H1 (cell line): ENCODE measurements around the gene KRT222.

Experiments
- POLR2A ChIP-seq, 2 experiments: IDR thresholded peaks; 1 replicate in 1 of 2; 2 replicates in 1 of 2; pipeline ENCODE4 v1.6.1; 2011; ENCODE audit warnings: low read depth in 2 of 2, low read length in 2 of 2, mild to moderate bottlenecking in 2 of 2; ENCODE audit errors: control extremely low read depth in 1 of 2
- POLR2AphosphoS5 ChIP-seq: IDR thresholded peaks from 2 replicates; pipeline ENCODE4 v1.6.1; 2011; ENCODE audit warnings: low read depth, low read length
- RXRA ChIP-seq: IDR thresholded peaks from 2 replicates; pipeline ENCODE4 v1.6.1; 2011; ENCODE audit warnings: low read depth, mild to moderate bottlenecking, low read length, moderate library complexity; ENCODE audit not compliant: insufficient read depth
- SP1 ChIP-seq: IDR thresholded peaks from 2 replicates; pipeline ENCODE4 v1.6.1; 2011; ENCODE audit warnings: low read depth, low read length
- TF ChIP-seq, protein P1 (sequence below), 3 experiments: IDR thresholded peaks; 1 replicate in 2 of 3; 2 replicates in 1 of 3; pipeline versions ENCODE4 v1.5.1 to v1.6.1; 2011; ENCODE audit warnings: low read length in 3 of 3, mild to moderate bottlenecking in 3 of 3, inconsistent platforms in 2 of 3, low read depth in 1 of 3, moderate library complexity in 1 of 3; ENCODE audit not compliant: insufficient read depth in 1 of 3; ENCODE audit errors: control extremely low read depth in 1 of 3

DNA sequence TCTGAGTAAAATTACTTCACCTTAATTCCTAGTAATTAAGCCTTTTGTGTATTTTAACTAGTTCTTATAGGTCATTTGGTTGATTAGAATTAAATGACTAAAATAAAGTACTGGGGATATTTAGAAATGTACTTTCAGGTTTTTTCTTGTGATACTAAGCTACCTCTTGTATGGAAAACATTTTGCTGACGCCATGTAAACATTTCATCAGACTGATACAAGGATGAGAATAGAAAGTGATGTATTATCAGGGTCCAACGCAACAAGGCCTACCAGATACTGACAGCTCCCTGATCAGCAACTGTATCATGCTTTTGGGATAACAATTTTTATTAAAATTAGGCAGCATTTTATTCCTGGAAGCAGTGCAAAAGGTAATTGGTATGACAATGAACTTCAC is 19.0 kb downstream of the KRT222 start:
- TF ChIP-seq, protein P1, sequence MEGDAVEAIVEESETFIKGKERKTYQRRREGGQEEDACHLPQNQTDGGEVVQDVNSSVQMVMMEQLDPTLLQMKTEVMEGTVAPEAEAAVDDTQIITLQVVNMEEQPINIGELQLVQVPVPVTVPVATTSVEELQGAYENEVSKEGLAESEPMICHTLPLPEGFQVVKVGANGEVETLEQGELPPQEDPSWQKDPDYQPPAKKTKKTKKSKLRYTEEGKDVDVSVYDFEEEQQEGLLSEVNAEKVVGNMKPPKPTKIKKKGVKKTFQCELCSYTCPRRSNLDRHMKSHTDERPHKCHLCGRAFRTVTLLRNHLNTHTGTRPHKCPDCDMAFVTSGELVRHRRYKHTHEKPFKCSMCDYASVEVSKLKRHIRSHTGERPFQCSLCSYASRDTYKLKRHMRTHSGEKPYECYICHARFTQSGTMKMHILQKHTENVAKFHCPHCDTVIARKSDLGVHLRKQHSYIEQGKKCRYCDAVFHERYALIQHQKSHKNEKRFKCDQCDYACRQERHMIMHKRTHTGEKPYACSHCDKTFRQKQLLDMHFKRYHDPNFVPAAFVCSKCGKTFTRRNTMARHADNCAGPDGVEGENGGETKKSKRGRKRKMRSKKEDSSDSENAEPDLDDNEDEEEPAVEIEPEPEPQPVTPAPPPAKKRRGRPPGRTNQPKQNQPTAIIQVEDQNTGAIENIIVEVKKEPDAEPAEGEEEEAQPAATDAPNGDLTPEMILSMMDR (IDR thresholded peaks at IDR 0.05; ENCODE audit: control extremely low read depth in 1 of 3, insufficient read depth in 1 of 3, low read depth in 1 of 3, low read length in 3 of 3): no peak
- TF ChIP-seq POLR2AphosphoS5: no peak
- TF ChIP-seq RXRA: no peak
- no peak for TF ChIP-seq POLR2A (IDR thresholded peaks at IDR 0.05; ENCODE audit: control extremely low read depth in 1 of 2, low read depth in 2 of 2, low read length in 2 of 2)
- no peak for TF ChIP-seq SP1
